ENCODE data around the gene NDE1. TPM values are rescaled to one million over a fixed set of nuclear protein-coding genes. Genes with fewer than 3 reads are reported as not detected.

NDE1 gene
- total RNA-seq, 1 experiment from 2014 or later = 60.7 TPM

DNA sequence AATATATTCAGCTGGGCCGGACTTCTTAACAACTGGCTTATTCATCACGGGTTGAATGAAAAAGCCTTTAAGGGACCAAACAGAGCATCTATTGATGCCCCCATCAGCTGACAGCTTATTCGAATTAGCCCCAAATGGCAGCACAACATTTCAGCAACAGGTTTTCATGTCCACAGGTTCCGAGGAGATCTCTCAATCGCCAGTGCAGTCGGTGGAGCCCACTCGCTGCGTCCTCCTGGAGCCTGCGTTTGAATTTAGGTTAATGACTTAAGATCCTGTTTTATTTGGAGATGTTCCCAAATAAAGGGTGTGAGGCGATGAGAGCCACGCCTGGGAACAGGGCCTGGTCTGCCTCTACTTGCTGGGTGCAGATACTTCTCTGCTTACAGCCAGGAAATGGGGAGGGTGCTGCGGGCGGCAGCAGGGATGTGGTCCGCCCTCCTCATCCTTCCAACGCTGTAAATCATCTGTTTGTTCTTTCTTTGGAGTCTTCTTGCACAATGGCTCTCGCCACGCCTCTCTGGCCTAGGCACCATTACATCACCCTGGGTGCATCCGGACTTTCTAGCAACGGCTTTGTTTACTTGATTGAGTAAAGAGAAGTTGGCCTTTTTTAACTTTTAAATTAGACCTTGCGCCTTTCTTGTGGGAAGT lies 22.6 kb downstream of the NDE1 start:
- no peaks in the 10 kb centered on the region for H3K27me3 ChIP-seq (replicated peaks; ENCODE audit: control insufficient read depth, insufficient read depth, low read length)
- Mint-ChIP-seq H3K36me3 (ENCODE audit: insufficient read depth, unreplicated experiment) (peaks cover 36% of the 10 kb centered on the region), H3K9me3 (ENCODE audit: unreplicated experiment) (no peaks in the 10 kb centered on the region), H3K4me1 (ENCODE audit: low read depth, unreplicated experiment) (no peaks in the 10 kb centered on the region), H3K27ac (ENCODE audit: unreplicated experiment) (no peak overlapping the region), H3K27me3 (ENCODE audit: insufficient read depth, unreplicated experiment) (no peaks in the 10 kb centered on the region), H3K4me3 (ENCODE audit: unreplicated experiment) (no peak overlapping the region)
- POLR2A ChIA-PET = no interaction called here
- intact Hi-C loops (cut with micrococcal nuclease; ENCODE audit: unreplicated experiment) = no loop called here
- BruUV-seq (replicated peaks) = no TSS peak
- TF ChIP-seq, protein P1, sequence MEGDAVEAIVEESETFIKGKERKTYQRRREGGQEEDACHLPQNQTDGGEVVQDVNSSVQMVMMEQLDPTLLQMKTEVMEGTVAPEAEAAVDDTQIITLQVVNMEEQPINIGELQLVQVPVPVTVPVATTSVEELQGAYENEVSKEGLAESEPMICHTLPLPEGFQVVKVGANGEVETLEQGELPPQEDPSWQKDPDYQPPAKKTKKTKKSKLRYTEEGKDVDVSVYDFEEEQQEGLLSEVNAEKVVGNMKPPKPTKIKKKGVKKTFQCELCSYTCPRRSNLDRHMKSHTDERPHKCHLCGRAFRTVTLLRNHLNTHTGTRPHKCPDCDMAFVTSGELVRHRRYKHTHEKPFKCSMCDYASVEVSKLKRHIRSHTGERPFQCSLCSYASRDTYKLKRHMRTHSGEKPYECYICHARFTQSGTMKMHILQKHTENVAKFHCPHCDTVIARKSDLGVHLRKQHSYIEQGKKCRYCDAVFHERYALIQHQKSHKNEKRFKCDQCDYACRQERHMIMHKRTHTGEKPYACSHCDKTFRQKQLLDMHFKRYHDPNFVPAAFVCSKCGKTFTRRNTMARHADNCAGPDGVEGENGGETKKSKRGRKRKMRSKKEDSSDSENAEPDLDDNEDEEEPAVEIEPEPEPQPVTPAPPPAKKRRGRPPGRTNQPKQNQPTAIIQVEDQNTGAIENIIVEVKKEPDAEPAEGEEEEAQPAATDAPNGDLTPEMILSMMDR (IDR thresholded peaks at IDR 0.05; ENCODE audit: insufficient read depth in 1 of 2, low read depth in 1 of 2, low read length in 1 of 2, severe bottlenecking in 1 of 2, unreplicated experiment in 1 of 2) = no peak
- no peaks in the 10 kb centered on the region for H3K4me1 ChIP-seq
- H3K36me3 ChIP-seq (ENCODE audit: control insufficient read depth, insufficient read depth, low read length) = peaks cover 2% of the 10 kb centered on the region
- DNase-seq = peak in 1 of 2 experiments; percentile 24
- CTCF ChIA-PET = no interaction called here
- no peak overlapping the region for H3K4me3 ChIP-seq (ENCODE audit: low read depth, low read length)
- H3K9me3 ChIP-seq = no peaks in the 10 kb centered on the region

DNA sequence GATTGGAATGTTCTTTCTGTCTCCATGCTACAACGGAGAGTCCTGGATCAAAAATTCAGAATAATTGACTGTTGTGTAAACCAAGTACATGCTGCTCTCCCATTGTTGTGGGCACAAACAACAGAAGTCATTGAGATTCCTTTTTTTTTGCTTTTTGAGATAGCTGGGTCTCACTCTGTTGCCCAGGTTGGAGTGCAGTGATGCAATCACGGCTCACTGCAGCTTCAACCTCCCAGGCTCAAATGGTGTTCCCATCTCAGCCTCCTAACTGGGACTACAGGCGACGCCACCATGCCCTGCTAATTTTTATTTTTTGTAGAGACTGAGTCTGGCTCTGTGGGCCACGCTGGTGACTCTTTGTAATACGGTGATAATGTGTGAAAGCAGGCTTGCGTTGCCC lies 24.5 kb downstream of the NDE1 start:
- TF ChIP-seq, protein P1 (IDR thresholded peaks at IDR 0.05; ENCODE audit: insufficient read depth in 1 of 2, low read depth in 1 of 2, low read length in 1 of 2, severe bottlenecking in 1 of 2, unreplicated experiment in 1 of 2) = no peak
- no peaks in the 10 kb centered on the region for H3K4me1 ChIP-seq
- ChIA-PET POLR2A (no interaction called here), CTCF (no interaction called here)
- H3K27me3 Mint-ChIP-seq (ENCODE audit: insufficient read depth, unreplicated experiment) = no peaks in the 10 kb centered on the region
- peaks cover 2% of the 10 kb centered on the region for H3K36me3 ChIP-seq (ENCODE audit: control insufficient read depth, insufficient read depth, low read length)
- H3K4me3 ChIP-seq (ENCODE audit: low read depth, low read length) = no peak overlapping the region
- H3K27ac Mint-ChIP-seq (ENCODE audit: unreplicated experiment) = no peak overlapping the region
- H3K9me3 Mint-ChIP-seq (ENCODE audit: unreplicated experiment) = no peaks in the 10 kb centered on the region
- H3K36me3 Mint-ChIP-seq (ENCODE audit: insufficient read depth, unreplicated experiment) = peaks cover 49% of the 10 kb centered on the region
- H3K9me3 ChIP-seq = no peaks in the 10 kb centered on the region
- no peak for DNase-seq
- H3K27me3 ChIP-seq (replicated peaks; ENCODE audit: control insufficient read depth, insufficient read depth, low read length) = no peaks in the 10 kb centered on the region
- no peak overlapping the region for H3K4me3 Mint-ChIP-seq (ENCODE audit: unreplicated experiment)
- no peaks in the 10 kb centered on the region for H3K4me1 Mint-ChIP-seq (ENCODE audit: low read depth, unreplicated experiment)
- intact Hi-C loops (cut with micrococcal nuclease; ENCODE audit: unreplicated experiment) = no loop called here
- no TSS peak for BruUV-seq (replicated peaks)

DNA sequence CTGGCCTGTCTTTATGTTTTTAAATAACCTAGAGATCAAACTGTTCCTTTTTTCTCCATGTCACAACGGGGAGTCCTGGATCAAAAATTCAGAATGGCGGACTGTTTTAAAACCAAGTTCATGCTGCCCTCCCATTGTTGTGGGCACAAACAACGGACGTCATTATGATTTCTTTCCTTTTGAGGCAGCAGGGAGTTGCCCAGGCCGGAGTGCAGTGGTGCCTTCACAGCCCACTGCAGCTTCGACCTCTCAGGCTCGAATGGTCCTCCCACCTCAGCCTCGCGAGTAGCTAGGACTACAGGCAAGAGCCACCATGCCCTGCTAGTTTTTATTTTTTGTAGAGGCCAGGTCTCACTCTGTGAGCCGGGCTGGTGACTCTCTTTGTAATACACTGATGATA lies 26.5 kb downstream of the NDE1 start:
- Mint-ChIP-seq H3K36me3 (ENCODE audit: insufficient read depth, unreplicated experiment) (peaks cover 48% of the 10 kb centered on the region), H3K4me3 (ENCODE audit: unreplicated experiment) (no peak overlapping the region), H3K4me1 (ENCODE audit: low read depth, unreplicated experiment) (no peaks in the 10 kb centered on the region), H3K9me3 (ENCODE audit: unreplicated experiment) (no peaks in the 10 kb centered on the region), H3K27me3 (ENCODE audit: insufficient read depth, unreplicated experiment) (no peaks in the 10 kb centered on the region), H3K27ac (ENCODE audit: unreplicated experiment) (no peak overlapping the region)
- H3K36me3 ChIP-seq (ENCODE audit: control insufficient read depth, insufficient read depth, low read length) = no peaks in the 10 kb centered on the region; the same call in 1 of the 2 replicates
- TF ChIP-seq, protein P1 (IDR thresholded peaks at IDR 0.05; ENCODE audit: insufficient read depth in 1 of 2, low read depth in 1 of 2, low read length in 1 of 2, severe bottlenecking in 1 of 2, unreplicated experiment in 1 of 2) = no peak
- H3K4me3 ChIP-seq (ENCODE audit: low read depth, low read length) = no peak overlapping the region
- H3K9me3 ChIP-seq = no peaks in the 10 kb centered on the region
- POLR2A ChIA-PET = no interaction called here
- no peaks in the 10 kb centered on the region for H3K27me3 ChIP-seq (replicated peaks; ENCODE audit: control insufficient read depth, insufficient read depth, low read length)
- no TSS peak for BruUV-seq (replicated peaks)
- CTCF ChIA-PET = no interaction called here
- intact Hi-C loops (cut with micrococcal nuclease; ENCODE audit: unreplicated experiment) = no loop called here
- H3K4me1 ChIP-seq = no peaks in the 10 kb centered on the region
- DNase-seq = no peak

Data from Caco-2 (cell line).